OCI-LY7 (cell line): ENCODE data around the gene CALR. TPM values are rescaled to one million over a fixed set of nuclear protein-coding genes. Genes with fewer than 3 reads are reported as not detected.
"Not testable (repeated sequence)": the region's sequence is repeated elsewhere in the genome, so short reads cannot be mapped to it uniquely, and the experiment has no call there.

ENCODE experiments used
- BruUV-seq: library from RNA; stranded (reverse); fragments of 400-500 nt; replicated peaks from 2 replicates; lab custom pipeline; 2021; lab: Mats Ljungman, UMichigan
- CTCF ChIA-PET: fragments of 300-600 bp; sonication (Branson Sonifier 250); formaldehyde crosslinking; loops from one replicate; lab custom pipeline; 2022; ENCODE audit warnings: antibody characterized with exemption; ENCODE audit not compliant: unreplicated experiment; lab: Charles Lee
- POLR2A ChIA-PET: fragments of 300-600 bp; sonication (Branson Sonifier 250); formaldehyde crosslinking; loops from one replicate; lab custom pipeline; 2022; ENCODE audit warnings: antibody characterized with exemption; lab: Charles Lee
- DNase-seq: peaks from one replicate; pipeline ENCODE4 v3.0.0-alpha.2; 2015; ENCODE audit warnings: low spot score
- H2AFZ ChIP-seq: fragments of 200-600 bp; sonication (generic), shearing (Covaris generic); 2 replicates; pipeline ENCODE4 v1.6.1; 2014; ENCODE audit warnings: mild to moderate bottlenecking, antibody characterized with exemption, low read length, moderate library complexity
- H3K27ac ChIP-seq: fragments of 200-600 bp; sonication (generic); 2 replicates; pipeline ENCODE4 v1.5.1; 2014; ENCODE audit warnings: mixed run types, low read depth, mild to moderate bottlenecking, moderate library complexity, low read length, inconsistent platforms; ENCODE audit not compliant: poor library complexity, severe bottlenecking
- H3K36me3 ChIP-seq: fragments of 200-600 bp; sonication (generic); 2 replicates; pipeline ENCODE4 v1.6.1; 2014; ENCODE audit warnings: mild to moderate bottlenecking, antibody characterized with exemption, low read length, moderate library complexity, mixed read lengths; ENCODE audit not compliant: insufficient read depth
- H3K4me1 ChIP-seq: fragments of 200-600 bp; sonication (generic); 2 replicates; pipeline ENCODE4 v1.5.1; 2014; ENCODE audit warnings: mild to moderate bottlenecking, low read length; ENCODE audit not compliant: insufficient read depth, poor library complexity, severe bottlenecking
- H3K4me2 ChIP-seq: fragments of 200-600 bp; sonication (generic); 2 replicates; pipeline ENCODE4 v1.6.1; 2014; ENCODE audit warnings: mild to moderate bottlenecking, low read length
- H3K4me3 ChIP-seq: fragments of 200-600 bp; sonication (generic); 2 replicates; pipeline ENCODE4 v1.5.1; 2014; ENCODE audit warnings: mild to moderate bottlenecking, low read depth, low read length; ENCODE audit not compliant: poor library complexity, severe bottlenecking
- H3K79me2 ChIP-seq: fragments of 200-600 bp; sonication (generic); 2 replicates; pipeline ENCODE4 v1.6.1; 2016; ENCODE audit warnings: low read depth, mild to moderate bottlenecking, low read length, moderate library complexity, mixed read lengths; ENCODE audit not compliant: insufficient read depth
- H3K9me2 ChIP-seq: fragments of 200-600 bp; sonication (generic); 2 replicates; pipeline ENCODE4 v1.6.1; 2016; ENCODE audit warnings: mild to moderate bottlenecking, low read length, mixed read lengths; ENCODE audit not compliant: insufficient read depth
- H3K9me3 ChIP-seq: fragments of 200-600 bp; sonication (generic); 2 replicates; pipeline ENCODE4 v1.6.1; 2014; ENCODE audit warnings: mild to moderate bottlenecking, mixed run types, low read length, mixed read lengths
- H4K20me1 ChIP-seq: fragments of 200-600 bp; sonication (generic); 2 replicates; pipeline ENCODE4 v1.6.1; 2014; ENCODE audit warnings: mild to moderate bottlenecking, antibody characterized with exemption, low read length, moderate library complexity, mixed read lengths; ENCODE audit not compliant: insufficient read depth
- CTCF ChIP-seq: fragments of 200-600 bp; sonication (generic); conservative IDR thresholded peaks from 2 replicates; pipeline ENCODE4 v1.5.1; 2014; ENCODE audit warnings: mild to moderate bottlenecking, antibody characterized with exemption, low read length, moderate library complexity, mixed read lengths
- EZH2phosphoT487 ChIP-seq: fragments of 200-600 bp; sonication (generic); IDR thresholded peaks from 2 replicates; pipeline ENCODE4 v1.6.1; 2018; ENCODE audit warnings: low read depth, borderline replicate concordance, mild to moderate bottlenecking, mixed run types, antibody characterized with exemption, low read length, moderate library complexity, mixed read lengths
- intact Hi-C: fragments of 100-400 bp; cut with micrococcal nuclease; formaldehyde crosslinking; loops from one replicate; pipeline ENCODE4 v1.10.0; 2022; ENCODE audit not compliant: unreplicated experiment
- total RNA-seq, 2 experiments: library from RNA; depleted of rRNA in 1 of 2; stranded (reverse); fragments of >200 nt in 1 of 2; shearing (Covaris generic) in 1 of 2; gene quantifications; 2 replicates each; pipeline ENCODE4 v1.2.3, GENCODE V29; 2014 to 2022

The CALR gene
- total RNA-seq, 2 experiments from 2014 or later: 581 to 1,039 TPM

- POLR2A ChIA-PET: interaction anchor here (1.0 kb wide), 1 partner anchor 33 kb away, joined by 3 read pairs; the partner anchor contains the start of gene DNASE2
- peak; percentile 19 for DNase-seq
- Histone ChIP-seq H3K36me3 (no peaks in the 10 kb centered on the region), H4K20me1 (no peaks in the 10 kb centered on the region), H2AFZ (no peak overlapping the region), H3K4me2 (peak overlapping the region; percentile 4; the same call in 1 of the 2 replicates), H3K9me2 (no peaks in the 10 kb centered on the region), H3K9me3 (no peaks in the 10 kb centered on the region), H3K4me3 (no peak overlapping the region), H3K27ac (no peak overlapping the region), H3K79me2 (no peaks in the 10 kb centered on the region), H3K4me1 (peaks cover 7% of the 10 kb centered on the region)
- intact Hi-C loops: no loop called here
- no TSS peak for BruUV-seq
- CTCF ChIA-PET: no interaction called here
- no peak for TF ChIP-seq CTCF
- no peak for TF ChIP-seq EZH2phosphoT487
Observed at GRCh38 chr19:12913851-12914690, 24.3 kb upstream of the CALR start.

GRCh38 chr19:12915860-12916259 lies 22.5 kb upstream of the CALR start:
- H4K20me1 ChIP-seq, H3K27ac ChIP-seq, DNase-seq, H2AFZ ChIP-seq, BruUV-seq, POLR2A ChIA-PET, H3K36me3 ChIP-seq, H3K9me3 ChIP-seq, H3K79me2 ChIP-seq, intact Hi-C loops, H3K4me2 ChIP-seq, H3K9me2 ChIP-seq, CTCF ChIA-PET, H3K4me3 ChIP-seq: not testable (repeated sequence)
- peaks cover 12% of the 10 kb centered on the region for H3K4me1 ChIP-seq

- Histone ChIP-seq H3K79me2 (no peaks in the 10 kb centered on the region), H3K9me2 (no peaks in the 10 kb centered on the region), H3K9me3 (no peaks in the 10 kb centered on the region), H3K4me2 (no peak overlapping the region), H3K27ac (no peak overlapping the region), H4K20me1 (no peaks in the 10 kb centered on the region), H3K36me3 (peaks cover 23% of the 10 kb centered on the region), H3K4me3 (no peak overlapping the region), H2AFZ (no peak overlapping the region), H3K4me1 (peaks cover 12% of the 10 kb centered on the region)
- intact Hi-C loops: no loop called here
- no TSS peak for BruUV-seq
- no peak for DNase-seq
- CTCF ChIA-PET: no interaction called here
- POLR2A ChIA-PET: no interaction called here
- no peak for TF ChIP-seq CTCF
Observed at GRCh38 chr19:12918253-12918652, 20.2 kb upstream of the CALR start.
